ENCODE measurements around the gene PDE6B.

The PDE6B gene

GRCh38 chr4:692771-693554, 67.6 kb downstream of the PDE6B start:
- no peak for TF ChIP-seq CTCF (IDR thresholded peaks at IDR 0.05)

- TF ChIP-seq CTCF (IDR thresholded peaks at IDR 0.05): no peak
These were observed 74.6 kb downstream of the PDE6B start for GRCh38 chr4:699816-700580.

GRCh38 chr4:700587-701264, 75.4 kb downstream of the PDE6B start:
- TF ChIP-seq CTCF (IDR thresholded peaks at IDR 0.05): no peak

- TF ChIP-seq CTCF (IDR thresholded peaks at IDR 0.05): no peak
These were observed 77.3 kb downstream of the PDE6B start for GRCh38 chr4:702618-703048.

- no peak for TF ChIP-seq CTCF (IDR thresholded peaks at IDR 0.05)
These were observed 78.2 kb downstream of the PDE6B start for GRCh38 chr4:703336-704197.

- no peak for TF ChIP-seq CTCF (IDR thresholded peaks at IDR 0.05)
These were observed 79.0 kb downstream of the PDE6B start for GRCh38 chr4:704198-704891.

Measured in LNCAP (cell line).